Neuron (in vitro differentiated cells): Measurements from ENCODE around the gene TRIOBP.
"Not testable (repeated sequence)": the region's sequence is repeated elsewhere in the genome, so short reads cannot be mapped to it uniquely, and the experiment has no call there.

ENCODE experiments used
- H2AFZ ChIP-seq: one replicate; pipeline ENCODE4 v1.6.1; 2013; ENCODE audit warnings: low read depth, mild to moderate bottlenecking, inconsistent platforms, low read length, moderate library complexity
- H3K27me3 ChIP-seq: one replicate; pipeline ENCODE4 v1.6.1; 2013; ENCODE audit warnings: low read length; ENCODE audit not compliant: insufficient read depth
- H3K36me3 ChIP-seq: one replicate; pipeline ENCODE4 v1.6.1; 2013; ENCODE audit warnings: low read length; ENCODE audit not compliant: insufficient read depth
- H3K4me1 ChIP-seq: one replicate; pipeline ENCODE4 v1.6.1; 2013; ENCODE audit warnings: low read length; ENCODE audit not compliant: insufficient read depth
- H3K4me3 ChIP-seq: 2 replicates; pipeline ENCODE4 v1.5.1; 2013; ENCODE audit warnings: mild to moderate bottlenecking, low read length, moderate library complexity
- H3K9me3 ChIP-seq: one replicate; pipeline ENCODE4 v1.6.1; 2013; ENCODE audit warnings: low read length

The TRIOBP gene

GRCh38 chr22:37713761-37714160, 16.9 kb downstream of the TRIOBP start:
- Histone ChIP-seq H3K4me3 (no peak overlapping the region), H3K27me3 (no peaks in the 10 kb centered on the region), H3K4me1 (no peaks in the 10 kb centered on the region), H3K9me3 (no peaks in the 10 kb centered on the region), H3K36me3 (peaks cover 14% of the 10 kb centered on the region), H2AFZ (no peak overlapping the region)

DNA sequence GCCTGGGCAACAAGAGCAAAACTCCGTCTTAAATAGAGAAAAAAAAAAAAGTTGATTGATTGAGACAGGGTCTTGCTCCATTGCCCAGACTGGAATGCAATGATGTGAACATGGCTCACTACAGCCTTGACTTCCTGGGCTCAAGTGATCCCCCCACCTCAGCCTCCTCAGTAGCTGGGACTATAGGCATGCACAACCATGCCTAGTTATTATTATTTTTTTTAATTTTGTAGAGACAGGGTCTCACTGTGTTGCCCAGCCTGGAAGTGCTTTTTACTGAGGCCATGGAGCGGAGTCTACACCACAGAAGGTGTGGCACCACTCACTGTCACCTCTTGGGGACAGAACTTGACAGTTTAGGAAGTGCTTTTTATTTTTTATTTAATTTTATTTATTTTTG, 17.8 kb downstream of the TRIOBP start:
- H3K36me3 ChIP-seq = peaks cover 14% of the 10 kb centered on the region
- no peaks in the 10 kb centered on the region for H3K4me1 ChIP-seq
- H3K4me3 ChIP-seq = no peak overlapping the region
- no peaks in the 10 kb centered on the region for H3K27me3 ChIP-seq
- H2AFZ ChIP-seq = no peak overlapping the region
- H3K9me3 ChIP-seq = no peaks in the 10 kb centered on the region

DNA sequence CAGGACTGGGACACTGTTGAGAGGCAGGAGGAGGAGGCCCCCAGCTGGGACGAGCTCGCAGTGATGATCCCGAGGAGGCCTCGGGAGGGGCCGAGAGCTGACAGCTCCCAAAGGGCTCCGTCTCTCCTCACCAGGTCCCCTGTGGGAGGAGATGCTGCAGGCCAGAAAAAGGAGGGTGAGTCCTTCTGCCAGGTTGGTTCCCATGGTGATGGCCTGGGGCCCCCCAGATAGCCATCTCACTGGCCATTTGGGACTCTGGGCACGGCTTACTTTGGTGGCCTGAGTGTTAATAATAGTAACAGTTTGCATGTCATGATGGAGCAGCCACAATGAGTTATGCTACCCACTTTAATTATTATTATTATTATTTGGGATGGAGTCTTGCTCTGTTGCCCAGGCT, 18.9 kb downstream of the TRIOBP start:
- Histone ChIP-seq H3K9me3 (no peaks in the 10 kb centered on the region), H3K4me1 (no peaks in the 10 kb centered on the region), H3K36me3 (peaks cover 13% of the 10 kb centered on the region), H3K4me3 (no peak overlapping the region), H3K27me3 (no peaks in the 10 kb centered on the region), H2AFZ (no peak overlapping the region)

GRCh38 chr22:37716708-37717107, 19.9 kb downstream of the TRIOBP start:
- H3K27me3 ChIP-seq = no peaks in the 10 kb centered on the region
- H3K9me3 ChIP-seq = no peaks in the 10 kb centered on the region
- H3K4me1 ChIP-seq = no peaks in the 10 kb centered on the region
- peaks cover 7% of the 10 kb centered on the region for H3K36me3 ChIP-seq
- no peak overlapping the region for H2AFZ ChIP-seq
- no peak overlapping the region for H3K4me3 ChIP-seq

DNA sequence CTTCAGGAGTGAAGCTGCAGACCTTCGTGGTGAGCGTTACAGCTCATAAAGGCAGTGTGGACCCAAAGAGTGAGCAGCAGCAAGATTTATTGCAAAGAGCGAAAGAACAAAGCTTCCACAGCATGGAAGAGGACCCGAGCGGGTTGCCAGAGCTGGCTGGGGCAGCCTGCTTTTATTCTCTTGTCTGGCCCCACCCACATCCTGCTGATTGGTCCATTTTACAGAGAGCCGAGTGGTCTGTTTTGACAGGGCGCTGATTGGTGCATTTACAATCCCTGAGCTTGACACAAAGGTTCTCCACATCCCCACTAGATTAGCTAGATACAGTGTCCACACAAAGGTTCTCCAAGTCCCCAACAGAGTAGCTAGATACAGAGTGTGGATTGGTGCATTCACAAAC, 20.4 kb downstream of the TRIOBP start:
- H3K4me1 ChIP-seq, H3K9me3 ChIP-seq, H2AFZ ChIP-seq, H3K4me3 ChIP-seq, H3K27me3 ChIP-seq, H3K36me3 ChIP-seq: not testable (repeated sequence)

DNA sequence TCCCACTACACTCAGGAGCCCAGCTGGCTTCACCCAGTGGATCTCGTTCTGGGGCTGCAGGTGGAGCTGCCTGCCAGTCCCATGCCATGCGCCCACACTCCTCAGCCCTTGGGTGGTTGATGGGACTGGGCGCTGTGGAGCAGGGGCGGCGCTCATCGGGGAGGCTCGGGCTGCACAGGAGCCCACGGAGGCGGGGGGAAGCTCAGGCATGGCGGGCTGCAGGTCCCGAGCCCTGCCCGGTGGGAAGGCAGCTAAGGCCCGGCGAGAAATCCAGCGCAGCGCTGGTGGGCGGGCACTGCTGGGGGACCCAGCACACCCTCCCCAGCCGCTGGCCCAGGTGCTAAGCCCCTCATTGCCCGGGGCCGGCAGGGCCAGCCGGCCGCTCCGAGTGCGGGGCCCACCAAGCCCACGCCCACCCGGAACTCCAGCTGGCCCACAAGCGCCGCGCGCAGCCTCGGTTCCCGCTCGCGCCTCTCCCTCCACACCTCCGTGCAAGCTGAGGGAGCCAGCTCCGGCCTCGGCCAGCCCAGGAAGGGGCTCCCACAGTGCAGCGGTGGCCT, 21.0 kb downstream of the TRIOBP start:
- not testable (repeated sequence) for H3K4me3 ChIP-seq, H3K36me3 ChIP-seq, H3K27me3 ChIP-seq, H2AFZ ChIP-seq, H3K4me1 ChIP-seq, H3K9me3 ChIP-seq

- peaks cover 19% of the 10 kb centered on the region for H3K36me3 ChIP-seq
- H3K4me3 ChIP-seq = no peak overlapping the region
- no peak overlapping the region for H2AFZ ChIP-seq
- peaks cover 9% of the 10 kb centered on the region for H3K9me3 ChIP-seq
- H3K27me3 ChIP-seq = no peaks in the 10 kb centered on the region
- no peaks in the 10 kb centered on the region for H3K4me1 ChIP-seq
Measured at GRCh38 chr22:37725551-37726240, 28.8 kb downstream of the TRIOBP start.

DNA sequence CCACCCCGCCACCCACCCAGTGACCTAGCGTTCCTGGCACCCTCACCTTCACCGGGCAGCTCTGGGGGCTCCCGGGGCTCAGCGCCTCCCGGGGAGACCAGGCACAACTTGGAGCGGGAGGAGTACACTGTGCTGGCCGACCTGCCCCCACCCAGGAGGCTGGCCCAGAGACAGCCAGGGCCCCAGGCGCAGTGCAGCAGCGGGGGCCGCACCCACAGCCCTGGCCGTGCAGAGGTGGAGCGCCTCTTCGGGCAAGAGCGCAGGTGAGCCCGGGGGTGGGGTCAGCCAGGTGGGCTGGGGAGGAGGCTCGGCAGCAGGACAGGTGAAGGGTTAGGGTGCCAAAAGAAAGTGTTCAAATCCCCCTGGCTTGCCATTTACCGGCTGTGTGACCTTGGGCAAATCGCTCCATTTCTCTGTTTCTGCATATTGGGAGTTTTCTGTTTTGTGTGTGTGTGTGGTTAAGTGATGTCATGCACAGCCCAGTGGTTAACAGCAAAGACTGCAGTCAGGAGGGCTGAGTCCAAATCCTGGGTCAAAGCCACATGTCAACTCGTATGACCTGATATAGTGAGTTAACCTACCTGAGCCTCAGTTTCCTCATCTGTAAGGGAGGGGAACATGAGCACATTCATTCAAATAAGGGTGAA, 29.5 kb downstream of the TRIOBP start:
- no peak overlapping the region for H2AFZ ChIP-seq
- H3K4me1 ChIP-seq = no peaks in the 10 kb centered on the region
- H3K4me3 ChIP-seq = no peak overlapping the region
- peaks cover 9% of the 10 kb centered on the region for H3K9me3 ChIP-seq
- H3K36me3 ChIP-seq = peaks cover 19% of the 10 kb centered on the region
- no peaks in the 10 kb centered on the region for H3K27me3 ChIP-seq

GRCh38 chr22:37728620-37729019, 31.8 kb downstream of the TRIOBP start:
- H3K4me1 ChIP-seq = no peaks in the 10 kb centered on the region
- no peak overlapping the region for H2AFZ ChIP-seq
- H3K27me3 ChIP-seq = no peaks in the 10 kb centered on the region
- peaks cover 9% of the 10 kb centered on the region for H3K36me3 ChIP-seq
- H3K4me3 ChIP-seq = no peak overlapping the region
- peaks cover 5% of the 10 kb centered on the region for H3K9me3 ChIP-seq

GRCh38 chr22:37731804-37732471, 35.1 kb downstream of the TRIOBP start:
- H3K4me1 ChIP-seq = no peaks in the 10 kb centered on the region
- H3K4me3 ChIP-seq = no peak overlapping the region
- H3K27me3 ChIP-seq = no peaks in the 10 kb centered on the region
- no peak overlapping the region for H2AFZ ChIP-seq
- H3K36me3 ChIP-seq = no peaks in the 10 kb centered on the region
- H3K9me3 ChIP-seq = no peaks in the 10 kb centered on the region

- no peaks in the 10 kb centered on the region for H3K27me3 ChIP-seq
- no peaks in the 10 kb centered on the region for H3K9me3 ChIP-seq
- H3K36me3 ChIP-seq = no peaks in the 10 kb centered on the region
- H3K4me1 ChIP-seq = no peaks in the 10 kb centered on the region
- H3K4me3 ChIP-seq = no peak overlapping the region
- H2AFZ ChIP-seq = no peak overlapping the region
Measured at GRCh38 chr22:37732699-37733607, 36.1 kb downstream of the TRIOBP start.

GRCh38 chr22:37733625-37734401, 37.0 kb downstream of the TRIOBP start:
- Histone ChIP-seq H3K9me3 (no peaks in the 10 kb centered on the region), H3K4me3 (no peak overlapping the region), H3K27me3 (no peaks in the 10 kb centered on the region), H3K36me3 (no peaks in the 10 kb centered on the region), H3K4me1 (no peaks in the 10 kb centered on the region), H2AFZ (no peak overlapping the region)
